Stimulated activated CD4-positive, alpha-beta T cell treated with anti-CD3 and anti-CD28 coated beads, Interleukin-2, amount 100 ng/mL, for 48 hours (primary cell): ENCODE measurements around the gene DES.

ENCODE experiments used
- DNase-seq, 2 donors: peaks; one replicate each; pipeline ENCODE4 v3.0.0-alpha.2; 2020

The DES gene

GRCh38 chr2:219475697-219476651, 57.8 kb downstream of the DES start:
- peak; percentile 60 to 72 for DNase-seq
